ENCODE measurements around the gene CDC20.
"Not testable (repeated sequence)": the region's sequence is repeated elsewhere in the genome, so short reads cannot be mapped to it uniquely, and the experiment has no call there.

DNA sequence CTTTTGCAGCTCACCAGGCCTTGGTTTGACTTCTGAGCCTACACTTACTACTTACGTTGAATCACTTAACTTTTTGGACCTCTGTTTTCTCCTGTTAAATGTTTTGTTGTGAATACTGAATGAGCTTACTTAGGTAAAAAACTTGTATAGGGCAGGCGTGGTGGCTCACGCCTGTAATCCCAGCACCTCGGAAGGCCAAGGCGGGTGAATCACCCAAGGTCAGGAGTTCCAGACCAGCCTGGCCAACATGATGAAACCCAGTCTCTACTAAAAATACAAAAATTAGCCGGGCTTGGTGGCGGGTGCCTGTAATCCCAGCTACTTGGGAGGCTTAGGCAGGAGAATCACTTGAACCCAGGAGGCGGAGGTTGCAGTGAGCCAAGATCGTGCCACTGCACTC is 41.7 kb downstream of the CDC20 start:
- TF ChIP-seq, protein P1, sequence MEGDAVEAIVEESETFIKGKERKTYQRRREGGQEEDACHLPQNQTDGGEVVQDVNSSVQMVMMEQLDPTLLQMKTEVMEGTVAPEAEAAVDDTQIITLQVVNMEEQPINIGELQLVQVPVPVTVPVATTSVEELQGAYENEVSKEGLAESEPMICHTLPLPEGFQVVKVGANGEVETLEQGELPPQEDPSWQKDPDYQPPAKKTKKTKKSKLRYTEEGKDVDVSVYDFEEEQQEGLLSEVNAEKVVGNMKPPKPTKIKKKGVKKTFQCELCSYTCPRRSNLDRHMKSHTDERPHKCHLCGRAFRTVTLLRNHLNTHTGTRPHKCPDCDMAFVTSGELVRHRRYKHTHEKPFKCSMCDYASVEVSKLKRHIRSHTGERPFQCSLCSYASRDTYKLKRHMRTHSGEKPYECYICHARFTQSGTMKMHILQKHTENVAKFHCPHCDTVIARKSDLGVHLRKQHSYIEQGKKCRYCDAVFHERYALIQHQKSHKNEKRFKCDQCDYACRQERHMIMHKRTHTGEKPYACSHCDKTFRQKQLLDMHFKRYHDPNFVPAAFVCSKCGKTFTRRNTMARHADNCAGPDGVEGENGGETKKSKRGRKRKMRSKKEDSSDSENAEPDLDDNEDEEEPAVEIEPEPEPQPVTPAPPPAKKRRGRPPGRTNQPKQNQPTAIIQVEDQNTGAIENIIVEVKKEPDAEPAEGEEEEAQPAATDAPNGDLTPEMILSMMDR (IDR thresholded peaks at IDR 0.05), result not testable (repeated sequence)
- not testable (repeated sequence) for TF ChIP-seq EP300 (IDR thresholded peaks at IDR 0.05)

Data from gastroesophageal sphincter (tissue), 3 donors.